HG03457 (cell line): Measurements from ENCODE around the gene QRFP.

Experiments
- ATAC-seq: cut with Tn5 transposase; IDR thresholded peaks from one replicate; pipeline ENCODE4 v1.9.1; 2021; ENCODE audit warnings: moderate number of reproducible peaks; ENCODE audit not compliant: unreplicated experiment

The QRFP gene

GRCh38 chr9:130934246-130934645, 37.6 kb upstream of the QRFP start:
- ATAC-seq, result no peak

GRCh38 chr9:130933114-130934046, 36.8 kb upstream of the QRFP start:
- no peak for ATAC-seq

GRCh38 chr9:130932255-130933079, 35.9 kb upstream of the QRFP start:
- no peak for ATAC-seq

GRCh38 chr9:130931508-130932254, 35.1 kb upstream of the QRFP start:
- no peak for ATAC-seq

GRCh38 chr9:130930804-130931349, 34.3 kb upstream of the QRFP start:
- ATAC-seq, result no peak

GRCh38 chr9:130930132-130930803, 33.7 kb upstream of the QRFP start:
- ATAC-seq, result no peak

GRCh38 chr9:130929571-130930038, 33.0 kb upstream of the QRFP start:
- no peak for ATAC-seq

- ATAC-seq, result no peak
These were observed 31.6 kb upstream of the QRFP start for GRCh38 chr9:130927995-130928900.

GRCh38 chr9:130927338-130927737, 30.7 kb upstream of the QRFP start:
- ATAC-seq, result no peak

- ATAC-seq, result no peak
These were observed 28.6 kb upstream of the QRFP start for GRCh38 chr9:130925050-130925678.

GRCh38 chr9:130924448-130924788, 27.8 kb upstream of the QRFP start:
- ATAC-seq, result no peak

GRCh38 chr9:130923611-130924447, 27.2 kb upstream of the QRFP start:
- ATAC-seq, result no peak

GRCh38 chr9:130922893-130923610, 26.4 kb upstream of the QRFP start:
- no peak for ATAC-seq

GRCh38 chr9:130921989-130922892, 25.6 kb upstream of the QRFP start:
- ATAC-seq, result no peak

- ATAC-seq, result no peak
These were observed 24.8 kb upstream of the QRFP start for GRCh38 chr9:130921300-130921988.
